DND-41 (cell line): ENCODE data around the gene F2R.

Source experiments
- CTCF ChIP-seq: IDR thresholded peaks from 2 replicates; pipeline ENCODE4 v1.5.1; 2012; ENCODE audit warnings: borderline replicate concordance, low read length, moderate library complexity, mild to moderate bottlenecking; ENCODE audit not compliant: poor library complexity, severe bottlenecking; ENCODE audit errors: extremely low read depth
- EZH2 ChIP-seq: IDR thresholded peaks from 3 replicates; pipeline ENCODE4 v1.6.1; 2012; ENCODE audit warnings: borderline replicate concordance, low read depth, mild to moderate bottlenecking, moderate library complexity, low read length, inconsistent platforms; ENCODE audit not compliant: severe bottlenecking

- TF ChIP-seq CTCF (no peak), EZH2 (no peak)
Observed at GRCh38 chr5:76685704-76686103, 30.2 kb upstream of the F2R start.
